Retinal pigment epithelial cell (primary cell): ENCODE measurements around the gene TSHZ1.

ENCODE experiments used
- DNase-seq: peaks from one replicate; pipeline ENCODE4 v3.0.0-alpha.2; 2010; ENCODE audit warnings: low read depth
- H3K4me3 ChIP-seq: 2 replicates; pipeline ENCODE4 v1.5.1; 2011; ENCODE audit warnings: mild to moderate bottlenecking, low read length, control low read depth, moderate library complexity
- CTCF ChIP-seq: conservative IDR thresholded peaks from 2 replicates; pipeline ENCODE4 v1.5.1; 2011; ENCODE audit warnings: low read depth, low read length, control low read depth, inconsistent platforms

TSHZ1 gene

DNA sequence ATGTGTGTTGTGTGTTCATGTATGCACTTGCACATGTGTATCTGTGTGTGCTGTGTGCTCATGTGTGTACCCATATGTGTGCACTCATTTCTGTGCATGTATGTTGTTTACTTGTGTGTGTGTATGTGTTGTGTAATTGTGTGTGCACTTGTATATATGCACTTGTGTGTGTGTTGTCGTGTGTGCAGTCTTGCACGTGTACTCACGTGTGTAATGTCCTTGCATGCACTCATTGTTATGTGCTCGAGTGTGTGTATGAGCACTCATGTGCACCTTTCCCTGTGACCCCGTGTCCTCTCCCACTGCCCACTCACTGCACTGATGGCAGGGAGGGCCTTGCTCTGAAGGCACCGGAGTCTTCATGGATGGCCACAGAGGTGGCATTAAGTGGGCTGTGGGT lies 124.9 kb downstream of the TSHZ1 start:
- TF ChIP-seq CTCF = no peak
- DNase-seq = no peak
- H3K4me3 ChIP-seq = no peak overlapping the region

DNA sequence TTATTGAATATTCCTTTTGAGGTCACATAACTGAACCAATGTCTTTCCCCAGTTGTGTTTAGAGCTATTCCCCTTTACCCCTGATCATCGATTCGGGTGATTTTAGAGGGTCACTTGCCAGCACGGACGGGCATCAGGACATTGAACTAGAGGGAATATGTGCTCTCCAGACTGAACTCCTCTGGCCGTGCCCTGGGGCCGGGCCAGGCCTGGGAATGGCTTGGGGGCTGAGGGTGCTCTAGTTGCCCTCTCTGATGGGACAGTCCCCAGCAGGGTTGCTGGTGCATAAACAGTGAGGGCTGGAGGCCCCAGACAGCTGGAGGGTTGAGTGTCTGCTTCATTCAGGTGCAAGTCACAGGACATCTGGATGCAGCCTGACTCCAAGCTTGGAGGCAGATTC lies 126.2 kb downstream of the TSHZ1 start:
- no peak for TF ChIP-seq CTCF
- no peak for DNase-seq
- H3K4me3 ChIP-seq = no peak overlapping the region

- DNase-seq = no peak
- no peak for TF ChIP-seq CTCF
- H3K4me3 ChIP-seq = no peak overlapping the region
These were observed 126.8 kb downstream of the TSHZ1 start for GRCh38 chr18:75337348-75337747.

DNA sequence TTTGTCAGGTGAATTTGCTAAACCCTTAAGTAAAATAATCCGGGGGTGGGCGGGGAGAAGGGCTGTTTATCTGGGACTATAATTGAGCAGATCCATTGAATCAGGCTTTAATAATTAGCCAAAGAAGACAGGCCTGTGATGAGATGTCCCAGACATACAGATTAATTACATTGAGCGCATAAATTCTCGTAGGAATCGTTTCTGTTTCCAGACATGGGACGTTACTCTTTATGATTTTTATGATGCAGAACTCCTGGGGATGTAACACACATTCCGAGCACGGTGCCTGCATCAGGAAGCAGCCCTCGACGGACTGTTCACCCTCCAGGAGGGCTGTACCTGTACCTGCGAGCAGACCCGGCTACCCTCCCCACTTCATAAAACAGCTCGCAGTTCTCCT lies 128.0 kb downstream of the TSHZ1 start:
- TF ChIP-seq CTCF = no peak
- H3K4me3 ChIP-seq = no peak overlapping the region
- no peak for DNase-seq
